WI38 (cell line): Measurements from ENCODE around the gene SUPT16H.

ENCODE experiments used
- H3K4me3 ChIP-seq: 2 replicates; pipeline ENCODE4 v1.5.1; 2011; ENCODE audit warnings: low read depth, mild to moderate bottlenecking, control low read depth, low read length
- TF ChIP-seq, protein P1 (sequence below): IDR thresholded peaks from 2 replicates; pipeline ENCODE4 v1.5.1; 2012; ENCODE audit warnings: low read depth, mild to moderate bottlenecking, control low read depth, low read length

SUPT16H gene

DNA sequence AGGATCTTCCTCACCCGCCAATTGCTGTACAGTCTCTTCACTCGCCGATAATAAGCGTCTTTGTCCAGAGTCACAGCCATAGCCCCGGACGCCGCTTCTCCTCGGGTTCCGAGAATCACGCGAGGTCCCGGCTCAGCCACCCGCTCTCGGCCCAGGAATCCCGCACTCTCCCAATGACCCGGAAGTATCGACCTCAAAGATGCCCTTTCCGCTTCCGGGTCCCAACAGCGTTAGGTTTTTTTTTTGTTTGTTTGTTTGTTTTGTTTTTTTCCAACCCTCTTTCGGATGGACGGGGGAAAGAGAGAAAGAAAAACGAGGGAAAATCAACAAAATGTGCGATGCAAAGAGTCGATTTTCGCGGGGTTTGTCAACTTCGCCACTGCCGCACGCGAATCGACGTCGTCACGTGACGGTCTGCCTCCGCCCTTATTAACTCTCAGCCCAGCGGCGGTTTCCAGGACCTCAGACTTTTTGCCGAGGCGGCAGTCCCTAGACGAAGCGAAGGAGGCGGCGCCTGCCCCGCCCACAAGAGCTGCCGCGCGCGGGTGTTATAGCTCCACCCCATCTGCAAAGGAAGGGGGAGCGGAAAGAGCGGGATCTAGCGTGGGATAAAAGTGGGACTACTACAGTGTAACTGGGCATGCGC is at the start of gene SUPT16H:
SUPT16H (minus strand) TSS at position 172 of the 646 bp plus-strand sequence; CDS start at position 80, 92 bp downstream.
- TF ChIP-seq, protein P1, sequence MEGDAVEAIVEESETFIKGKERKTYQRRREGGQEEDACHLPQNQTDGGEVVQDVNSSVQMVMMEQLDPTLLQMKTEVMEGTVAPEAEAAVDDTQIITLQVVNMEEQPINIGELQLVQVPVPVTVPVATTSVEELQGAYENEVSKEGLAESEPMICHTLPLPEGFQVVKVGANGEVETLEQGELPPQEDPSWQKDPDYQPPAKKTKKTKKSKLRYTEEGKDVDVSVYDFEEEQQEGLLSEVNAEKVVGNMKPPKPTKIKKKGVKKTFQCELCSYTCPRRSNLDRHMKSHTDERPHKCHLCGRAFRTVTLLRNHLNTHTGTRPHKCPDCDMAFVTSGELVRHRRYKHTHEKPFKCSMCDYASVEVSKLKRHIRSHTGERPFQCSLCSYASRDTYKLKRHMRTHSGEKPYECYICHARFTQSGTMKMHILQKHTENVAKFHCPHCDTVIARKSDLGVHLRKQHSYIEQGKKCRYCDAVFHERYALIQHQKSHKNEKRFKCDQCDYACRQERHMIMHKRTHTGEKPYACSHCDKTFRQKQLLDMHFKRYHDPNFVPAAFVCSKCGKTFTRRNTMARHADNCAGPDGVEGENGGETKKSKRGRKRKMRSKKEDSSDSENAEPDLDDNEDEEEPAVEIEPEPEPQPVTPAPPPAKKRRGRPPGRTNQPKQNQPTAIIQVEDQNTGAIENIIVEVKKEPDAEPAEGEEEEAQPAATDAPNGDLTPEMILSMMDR, result no peak
- H3K4me3 ChIP-seq, result peak within 1 kb of the TSS; percentile 96

DNA sequence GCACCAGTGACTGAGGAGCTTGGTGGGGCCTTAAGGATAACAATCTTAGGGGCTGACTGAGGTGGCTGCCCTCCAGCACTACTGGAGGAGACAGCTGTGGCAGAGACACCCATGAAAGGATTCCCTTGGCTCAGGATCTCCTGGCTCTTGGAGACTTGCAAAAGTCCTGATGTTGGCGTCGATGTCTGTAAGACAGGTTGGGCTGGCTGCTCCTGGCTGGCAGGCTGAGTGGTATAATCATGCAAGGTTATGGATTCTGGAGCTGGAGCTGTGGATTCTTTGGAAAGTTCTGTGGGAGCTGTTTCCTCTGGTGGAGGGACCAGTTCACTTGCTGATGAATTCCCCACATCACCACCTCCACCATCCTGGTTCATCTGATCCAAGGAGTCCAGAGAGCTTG is 47.3 kb upstream of the SUPT16H start:
- no peak overlapping the region for H3K4me3 ChIP-seq
- TF ChIP-seq, protein P1, result no peak

DNA sequence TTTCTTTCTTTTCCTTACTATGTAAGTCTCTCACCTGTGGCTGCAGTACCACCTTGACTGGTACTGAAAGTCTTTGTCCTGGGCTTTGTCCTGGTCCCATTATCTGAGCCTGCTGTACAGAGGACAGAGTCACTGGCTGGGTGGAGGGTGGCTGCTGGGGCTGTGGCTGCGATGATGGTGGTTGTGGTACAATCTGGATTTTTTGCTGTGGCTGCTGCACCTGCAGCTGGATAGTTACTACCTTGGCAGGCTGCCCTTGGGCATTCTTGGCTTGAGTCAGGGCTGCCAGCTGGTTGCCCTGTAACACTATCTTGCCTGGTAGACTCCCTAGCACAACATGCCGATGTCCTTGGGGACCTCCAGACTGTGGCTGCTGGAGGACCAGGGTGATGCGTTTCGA is 45.1 kb upstream of the SUPT16H start:
- H3K4me3 ChIP-seq, result no peak overlapping the region
- TF ChIP-seq, protein P1, result no peak

DNA sequence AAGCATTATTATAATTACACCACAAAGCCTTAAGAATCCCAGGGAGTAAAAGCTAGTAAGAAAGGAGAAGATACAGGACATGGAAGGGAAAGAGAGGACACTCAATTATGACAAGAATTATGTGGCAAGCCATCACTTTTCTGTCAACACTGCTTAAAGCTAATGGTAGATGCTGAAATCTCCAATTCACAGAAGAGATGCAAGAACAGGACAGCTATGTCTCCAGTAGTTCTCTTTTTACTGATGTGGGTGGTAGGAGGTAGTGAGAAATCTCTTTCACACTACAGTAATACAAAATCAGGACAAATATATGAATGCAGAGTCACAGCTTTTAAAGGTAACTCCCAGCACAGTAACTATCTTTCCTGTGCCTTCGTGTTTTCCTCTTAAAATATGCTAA is 42.9 kb upstream of the SUPT16H start:
- TF ChIP-seq, protein P1, result no peak
- no peak overlapping the region for H3K4me3 ChIP-seq

DNA sequence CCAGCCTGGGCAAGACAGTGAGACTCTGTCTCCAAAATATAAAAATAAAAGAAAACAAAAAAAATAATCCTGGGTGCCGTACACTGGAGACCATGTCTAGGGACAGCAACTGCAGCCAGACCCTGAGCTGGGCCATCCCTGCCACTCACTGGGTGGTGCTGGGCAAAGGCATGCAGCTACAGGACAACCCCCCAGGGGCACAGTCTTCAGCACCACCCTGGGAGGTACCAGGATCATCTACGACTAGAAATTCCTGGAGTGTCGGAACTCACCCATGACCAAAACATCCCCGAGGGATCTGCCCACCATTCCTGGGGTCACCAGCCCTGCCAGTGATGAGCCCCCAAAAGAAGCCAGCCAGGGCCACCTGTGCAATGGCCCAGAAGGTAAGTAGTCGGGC is 35.7 kb upstream of the SUPT16H start:
- TF ChIP-seq, protein P1, result no peak

DNA sequence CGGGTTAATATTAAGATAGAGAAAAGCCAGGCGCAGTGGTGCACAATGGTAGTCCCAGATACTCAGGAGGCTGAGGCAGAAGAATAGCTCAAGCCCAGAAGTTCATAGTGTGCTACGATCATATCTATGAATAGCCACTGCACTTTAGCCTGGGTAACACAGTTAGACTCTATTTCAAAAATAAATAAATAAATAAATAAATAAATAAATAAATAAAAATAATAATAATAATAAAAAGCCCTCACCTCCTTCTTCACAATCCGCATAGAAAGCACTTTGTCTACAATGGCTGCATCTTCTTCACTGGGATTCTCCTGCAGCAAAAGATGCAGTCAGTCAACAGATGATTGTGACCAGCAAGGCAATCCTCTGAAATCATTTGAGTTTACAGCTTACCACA is 31.5 kb upstream of the SUPT16H start:
- TF ChIP-seq, protein P1, result no peak
- no peak overlapping the region for H3K4me3 ChIP-seq

More for the DNA sequence above, 35.7 kb upstream of the SUPT16H start:
- H3K4me3 ChIP-seq, result no peak overlapping the region

DNA sequence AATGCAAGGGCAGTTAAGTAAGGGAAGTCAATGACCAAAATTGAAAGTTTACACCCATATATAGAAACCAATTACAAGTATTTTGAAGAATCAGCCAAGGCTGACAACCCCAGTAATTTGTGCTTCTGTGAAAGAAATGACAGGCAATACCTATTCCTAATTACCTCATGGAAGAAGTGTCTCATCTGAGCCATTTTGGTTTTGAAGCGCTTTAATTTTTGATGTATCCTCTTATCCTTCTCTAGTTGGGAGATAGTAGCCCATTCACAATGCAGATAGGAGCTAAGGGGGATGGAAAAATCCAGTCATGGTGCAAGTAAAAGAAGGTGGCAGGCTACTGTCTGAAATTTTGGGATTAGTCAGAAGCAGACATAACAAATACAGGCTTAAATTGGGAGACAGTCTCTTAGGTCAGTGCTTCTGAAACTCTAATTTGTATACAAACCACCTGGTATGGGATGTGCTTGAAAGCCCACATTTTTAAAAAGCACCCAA is 30.4 kb upstream of the SUPT16H start:
- TF ChIP-seq, protein P1, result no peak
- H3K4me3 ChIP-seq, result no peak overlapping the region
